B cell (primary cell): ENCODE results near the gene NUP155.
"Not testable (repeated sequence)": the region's sequence is repeated elsewhere in the genome, so short reads cannot be mapped to it uniquely, and the experiment has no call there.

Source experiments
- CTCF ChIP-seq: fragments of 200-600 bp; IDR thresholded peaks from one replicate; pipeline ENCODE4 v1.8.0; 2022; ENCODE audit warnings: antibody characterized with exemption, mild to moderate bottlenecking
- EZH2 ChIP-seq: IDR thresholded peaks from 2 replicates; pipeline ENCODE4 v1.6.1; 2012; ENCODE audit warnings: borderline replicate concordance, low read depth, mild to moderate bottlenecking, moderate library complexity, low read length; ENCODE audit not compliant: insufficient read depth, poor library complexity, severe bottlenecking

GRCh38 chr5:37334754-37335153 lies 36.2 kb downstream of the NUP155 start:
- not testable (repeated sequence) for TF ChIP-seq CTCF, EZH2
